ENCODE measurements around the gene SLCO1A2.
"Not testable (repeated sequence)": the region's sequence is repeated elsewhere in the genome, so short reads cannot be mapped to it uniquely, and the experiment has no call there.

The SLCO1A2 gene

DNA sequence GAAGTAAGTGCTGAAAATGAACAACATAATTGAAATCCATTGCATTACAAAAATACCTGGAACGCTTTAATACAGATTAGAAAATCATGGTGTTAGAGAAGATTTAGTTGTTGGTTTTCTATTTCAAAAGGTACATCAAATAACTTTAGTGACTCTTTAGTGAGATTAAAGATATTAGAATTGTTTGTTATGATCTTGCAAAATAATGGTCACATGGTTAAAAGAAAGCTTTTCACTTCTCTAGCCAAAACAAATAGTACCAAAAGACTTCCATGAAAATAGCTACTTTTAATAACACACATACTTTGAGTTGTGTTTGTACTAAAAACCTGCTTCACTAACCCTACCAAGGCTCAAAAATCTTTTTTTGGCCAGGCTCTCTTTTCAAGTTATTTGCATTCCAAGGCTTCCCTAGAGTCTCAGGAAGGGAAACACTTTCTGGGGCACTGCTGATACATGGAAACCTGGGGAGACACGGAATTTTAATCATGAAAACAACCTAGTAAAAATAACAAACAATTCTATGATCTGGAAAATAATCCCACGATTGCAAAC is at the start of gene SLCO1A2:
TSS of gene SLCO1A2 (minus strand) at position 147 of the 555 bp plus-strand sequence. CDS start 270 bp downstream, outside the sequence.
- no peak for DNase-seq

DNA sequence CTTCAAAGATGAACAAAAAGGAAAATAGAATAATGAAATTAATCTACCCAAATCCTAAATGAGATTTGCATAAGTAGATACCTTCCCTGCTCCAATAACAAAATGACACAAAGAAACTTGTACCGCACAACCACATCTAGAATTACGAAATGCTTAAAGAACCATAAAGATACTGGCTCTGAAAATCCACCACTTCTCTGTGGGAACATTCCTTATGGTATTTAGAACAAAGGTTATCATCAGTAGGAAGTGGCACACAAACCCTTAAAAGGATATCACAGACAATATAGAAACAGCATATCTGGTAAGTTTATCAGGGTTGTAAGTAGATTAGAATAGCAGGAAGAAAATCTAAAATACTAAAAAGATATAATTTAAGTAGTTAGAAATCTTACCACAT is 49.5 kb upstream of the SLCO1A2 start:
- DNase-seq, result no peak

DNA sequence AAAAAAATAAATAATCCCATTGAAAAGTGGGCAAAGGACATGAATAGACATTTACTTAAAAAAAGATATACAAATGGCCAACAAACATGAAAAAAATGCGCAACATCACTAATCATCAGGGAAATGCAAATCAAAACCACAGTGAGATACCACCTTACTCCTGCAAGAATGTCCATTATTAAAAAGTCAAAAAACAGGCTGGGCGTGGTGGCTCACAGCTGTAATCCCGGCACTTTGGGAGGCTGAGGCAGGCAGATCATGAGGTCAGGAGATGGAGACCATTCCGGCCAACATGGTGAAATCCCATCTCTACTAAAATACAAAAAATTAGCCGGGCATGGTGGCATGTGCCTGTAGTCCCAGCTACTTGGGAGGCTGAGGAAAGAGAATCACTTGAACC is 46.6 kb upstream of the SLCO1A2 start:
- not testable (repeated sequence) for DNase-seq

DNA sequence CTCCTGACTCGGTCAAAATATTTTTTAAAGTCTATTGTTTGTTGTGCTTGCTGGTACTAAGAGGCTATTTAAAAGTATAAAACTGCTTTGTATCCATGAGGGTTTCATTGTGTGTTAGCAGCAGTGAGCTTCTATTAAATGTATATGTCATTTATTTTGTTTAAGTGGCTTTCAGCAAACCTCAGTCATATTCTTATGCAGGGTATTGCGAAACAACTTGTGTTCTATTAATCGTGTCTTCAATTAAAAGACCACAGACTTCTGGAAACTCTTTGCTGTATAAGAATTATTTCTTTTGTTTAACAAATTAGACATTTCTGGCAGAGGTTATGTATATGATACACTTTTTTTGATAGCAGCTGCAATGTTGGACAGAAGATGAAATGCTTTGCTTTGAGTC is 44.5 kb upstream of the SLCO1A2 start:
- DNase-seq, result no peak

- no peak for DNase-seq
Observed at GRCh38 chr12:21372602-21373001, 37.9 kb upstream of the SLCO1A2 start, which contains the start of gene IAPP. Gene IAPP, plus strand, starts transcription at chr12:21372902. Its CDS starts 450 bp downstream, at chr12:21373352.

DNA sequence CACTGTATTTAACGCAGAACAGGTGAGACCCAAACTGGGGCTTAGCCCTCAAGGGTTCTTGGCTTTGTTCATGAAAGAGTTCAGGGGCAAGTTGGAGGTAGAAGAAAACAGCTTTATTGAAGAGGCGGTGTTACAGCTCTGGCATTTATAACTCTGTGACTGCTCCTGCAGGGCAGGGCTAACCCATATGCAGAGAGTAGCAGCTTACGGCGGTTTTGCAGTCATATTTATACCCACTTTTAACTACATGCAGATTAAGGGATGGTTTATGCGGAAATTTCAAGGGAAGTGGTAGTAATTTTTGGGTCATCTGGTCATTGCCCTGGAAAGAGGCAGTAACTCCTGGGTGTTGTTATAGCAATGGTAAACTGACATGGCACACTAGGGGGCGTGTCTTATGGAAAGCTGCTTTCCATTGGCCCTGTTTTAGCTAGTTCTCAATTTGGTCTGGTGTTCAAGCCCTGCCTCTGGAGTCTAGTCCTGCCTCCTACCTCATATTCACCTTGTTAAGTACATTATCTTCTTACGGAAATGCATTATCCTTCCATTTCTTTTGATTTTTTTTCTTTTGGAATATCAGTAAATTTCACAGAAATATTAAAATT is 36.2 kb upstream of the SLCO1A2 start:
- DNase-seq, result no peak

DNA sequence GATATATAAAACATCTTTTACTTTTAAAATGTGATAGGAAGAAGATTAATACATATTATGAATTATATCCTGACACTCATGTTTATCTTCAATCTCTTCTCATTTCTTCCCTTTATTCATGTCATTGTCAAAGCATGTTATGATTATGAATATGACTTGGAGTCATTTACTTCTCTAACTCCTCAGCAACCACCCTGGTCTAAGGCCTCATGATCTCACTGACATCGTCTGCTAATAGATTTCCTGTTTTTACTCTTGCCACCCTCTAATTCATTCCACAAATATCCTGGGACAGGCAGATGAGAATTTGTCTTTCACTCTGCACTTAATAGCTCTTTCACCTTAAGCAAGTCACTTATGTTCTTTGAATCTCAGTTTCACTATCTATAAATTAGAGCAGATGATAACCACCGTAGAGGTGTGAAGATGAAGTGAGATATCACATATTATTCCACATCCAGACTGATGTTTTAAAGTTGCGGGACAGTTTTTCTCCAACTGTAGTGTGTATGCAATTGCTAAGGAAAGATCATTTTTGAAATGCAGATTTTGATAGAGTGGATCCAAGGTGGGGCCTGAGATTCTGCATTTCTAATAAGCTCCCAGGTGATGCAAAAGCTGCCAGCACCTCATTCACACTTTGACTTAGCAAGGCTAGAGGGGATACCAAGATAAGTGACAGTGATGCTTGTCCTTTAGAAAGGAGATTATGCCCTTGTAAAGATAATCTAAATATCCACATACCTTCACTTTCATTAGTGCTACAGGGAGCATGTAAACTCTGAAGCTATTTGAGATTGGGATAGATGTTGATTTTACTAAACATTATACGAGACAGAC is 34.6 kb upstream of the SLCO1A2 start:
- DNase-seq, result no peak

DNA sequence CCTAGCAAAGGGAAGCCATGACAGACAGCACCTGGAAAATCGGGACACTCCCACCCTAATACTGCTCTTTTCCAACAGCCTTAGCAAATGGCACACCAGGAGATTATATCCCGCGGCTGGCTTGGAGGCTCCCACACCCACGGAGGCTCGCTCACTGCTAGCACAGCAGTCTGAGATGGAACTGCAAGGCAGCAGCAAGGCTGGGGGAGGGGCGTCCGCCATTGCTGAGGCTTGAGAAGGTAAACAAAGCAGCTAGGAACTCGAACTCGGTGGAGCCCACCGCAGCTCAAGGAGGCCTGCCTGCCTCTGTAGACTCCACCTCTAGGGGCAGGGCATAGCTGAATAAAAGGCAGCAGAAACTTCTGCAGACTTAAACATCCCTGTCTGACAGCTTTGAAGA is 25.9 kb upstream of the SLCO1A2 start:
- not testable (repeated sequence) for DNase-seq

DNA sequence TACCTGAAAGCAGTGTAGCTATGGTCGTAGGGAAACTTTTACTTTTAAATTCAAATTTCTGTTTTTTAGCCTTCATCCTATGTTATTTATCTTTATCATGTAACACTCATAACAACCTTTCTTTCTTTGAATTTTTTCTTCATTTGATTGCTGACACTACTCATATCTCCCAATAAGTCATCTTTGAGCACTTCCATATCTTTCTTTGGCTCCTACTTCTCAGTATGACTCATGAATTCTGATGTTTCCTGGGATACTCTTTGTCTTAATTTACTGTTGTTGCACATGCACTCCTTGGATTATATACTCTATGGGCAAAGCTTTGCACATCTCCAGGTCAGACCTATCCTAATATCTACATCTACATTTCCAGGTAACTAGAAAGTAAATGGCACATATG is 19.9 kb upstream of the SLCO1A2 start:
- no peak for DNase-seq

DNA sequence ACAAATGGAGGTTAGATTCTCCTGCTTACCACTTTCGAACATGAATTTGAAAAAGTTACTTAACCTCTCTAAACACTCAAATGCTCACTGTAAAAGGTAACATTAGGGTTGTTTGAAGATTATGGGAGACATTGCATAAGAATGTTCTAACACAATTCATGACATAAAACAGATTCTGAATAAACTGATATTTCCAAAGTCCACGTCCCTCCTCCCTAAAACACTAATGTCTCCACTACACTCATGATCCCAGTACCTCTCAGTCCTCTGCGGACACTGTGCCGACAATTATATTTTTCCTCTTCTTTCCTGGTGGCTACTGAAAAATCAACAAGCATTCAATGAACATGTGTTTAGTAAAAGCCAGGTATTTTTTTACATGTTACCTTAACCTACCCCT is 19.2 kb upstream of the SLCO1A2 start:
- DNase-seq, result no peak

DNA sequence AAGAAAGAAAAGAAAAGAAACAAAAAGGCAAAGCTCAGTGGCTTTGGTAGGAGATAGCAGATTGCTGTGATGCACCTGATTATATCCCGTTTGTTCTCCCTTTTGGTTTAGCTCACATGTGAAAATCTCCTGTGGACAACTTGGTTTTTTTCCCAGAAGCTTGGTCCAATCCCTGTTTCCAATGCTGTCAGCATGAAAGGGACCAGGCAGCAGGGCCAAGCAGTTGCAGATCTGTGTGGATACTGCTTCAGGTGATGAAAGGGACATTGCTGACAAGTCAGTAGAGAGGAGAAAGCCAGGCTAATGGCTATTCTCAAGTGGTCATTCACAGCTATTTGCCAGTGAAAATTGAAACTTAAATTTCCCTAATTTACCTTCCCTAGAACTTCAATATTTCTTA is 18.8 kb upstream of the SLCO1A2 start:
- no peak for DNase-seq

- no peak for DNase-seq
Observed at GRCh38 chr12:21350975-21351374, 16.3 kb upstream of the SLCO1A2 start.

GRCh38 chr12:21346542-21347205 is 12.0 kb upstream of the SLCO1A2 start:
- DNase-seq, result no peak

DNA sequence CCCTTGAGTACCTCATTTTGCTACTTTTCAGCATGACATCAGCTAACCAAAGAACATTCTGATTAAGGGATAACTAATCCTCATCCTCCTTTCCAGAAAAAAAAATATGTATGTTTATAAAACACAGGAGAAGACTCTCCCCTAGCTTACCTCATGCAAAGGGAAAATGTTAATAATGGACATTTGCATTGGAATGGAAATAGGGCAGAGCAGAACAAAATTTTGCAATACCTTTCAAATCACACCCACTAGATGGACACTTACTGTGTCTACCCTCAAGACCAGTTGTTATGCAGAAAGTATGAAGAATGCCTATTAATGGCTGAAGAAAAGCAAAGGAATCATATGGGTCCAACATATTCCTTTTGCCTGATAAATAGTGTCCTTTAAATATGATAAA is 8.9 kb upstream of the SLCO1A2 start:
- DNase-seq, result no peak

- DNase-seq, result no peak
Observed at GRCh38 chr12:21341769-21342168, 7.1 kb upstream of the SLCO1A2 start.

- DNase-seq, result no peak
Observed at GRCh38 chr12:21340403-21340802, 5.7 kb upstream of the SLCO1A2 start.

DNA sequence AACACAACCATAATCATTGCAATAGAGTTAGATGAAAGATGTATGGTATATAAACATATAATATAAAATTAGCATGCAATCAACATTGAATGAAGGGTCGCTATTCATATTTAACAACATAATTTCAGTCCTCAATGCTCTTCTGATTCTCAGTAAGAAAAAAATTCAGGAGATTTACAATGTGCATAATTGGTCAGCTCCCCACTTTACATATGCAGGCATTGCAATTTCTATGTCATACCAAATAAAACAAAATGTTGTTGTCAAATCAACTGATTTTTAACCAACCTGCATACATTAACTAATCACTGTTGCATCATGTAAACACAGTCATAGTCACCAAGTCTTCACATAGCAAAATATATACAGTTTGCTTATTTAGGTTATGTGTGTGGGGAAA is 5.2 kb upstream of the SLCO1A2 start:
- DNase-seq, result no peak

- DNase-seq, result no peak
Observed at GRCh38 chr12:21337959-21338744, 3.4 kb upstream of the SLCO1A2 start.

GRCh38 chr12:21337453-21337852 is 2.7 kb upstream of the SLCO1A2 start:
- no peak for DNase-seq

GRCh38 chr12:21336656-21337055 is 1.9 kb upstream of the SLCO1A2 start:
- peak in 1 of 2 experiments; percentile 1 for DNase-seq

DNA sequence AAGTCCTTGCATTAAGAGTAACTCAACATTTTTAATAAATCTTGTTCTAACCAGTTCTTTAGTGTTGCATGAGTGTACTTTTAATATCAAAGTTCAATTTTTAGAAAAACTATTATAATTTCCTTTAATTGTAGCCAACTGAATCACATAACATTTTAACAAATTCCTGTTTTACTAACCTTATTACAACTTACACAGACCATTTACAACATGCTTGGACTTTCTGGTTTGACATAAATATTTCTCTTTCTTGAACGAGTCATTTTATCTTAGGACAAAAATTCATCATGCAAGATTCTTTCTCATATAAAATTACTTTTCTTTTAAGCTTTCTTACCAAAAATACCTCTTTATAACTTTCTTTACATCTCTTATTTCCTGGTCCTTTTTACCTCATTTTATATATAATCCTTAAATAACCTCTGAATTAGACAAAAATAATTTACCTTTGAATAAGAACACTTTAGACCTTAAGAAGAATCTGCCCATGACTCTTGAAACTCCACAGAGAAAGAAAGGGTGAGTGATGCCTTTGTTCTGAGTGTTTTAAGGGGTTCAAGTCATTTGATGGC is 3.9 kb downstream of the SLCO1A2 start:
- no peak for DNase-seq

DNA sequence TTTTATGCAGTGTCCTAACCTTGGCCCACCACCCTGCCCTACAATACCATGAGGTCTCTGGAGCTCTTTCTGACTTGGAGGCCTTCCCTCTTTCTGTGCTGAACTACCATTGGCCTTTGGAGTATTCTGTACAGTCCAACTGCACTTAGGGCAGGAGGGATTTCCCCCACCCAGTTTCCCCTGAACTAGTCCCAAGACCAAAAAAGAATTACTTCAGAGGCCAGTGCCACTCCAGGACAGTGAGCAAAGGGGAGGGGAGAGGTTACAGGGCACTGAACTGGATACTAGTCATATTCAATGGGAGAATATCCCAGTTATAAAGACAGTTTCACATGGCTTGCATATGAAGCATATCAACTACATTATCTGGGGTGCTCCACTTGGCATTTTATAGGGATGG is 6.1 kb downstream of the SLCO1A2 start:
- DNase-seq, result no peak
